VCaP (cell line): ENCODE data around the gene CYP2B6.

Source experiments
- H3K27ac ChIP-seq: fragments of 450-650 bp; 2 replicates; pipeline ENCODE4 v1.5.1; 2017
- TF ChIP-seq, protein P1 (sequence below): fragments of 450-650 bp; conservative IDR thresholded peaks from 2 replicates; pipeline ENCODE4 v1.5.1; 2017; ENCODE audit warnings: mild to moderate bottlenecking, moderate library complexity

CYP2B6 gene

DNA sequence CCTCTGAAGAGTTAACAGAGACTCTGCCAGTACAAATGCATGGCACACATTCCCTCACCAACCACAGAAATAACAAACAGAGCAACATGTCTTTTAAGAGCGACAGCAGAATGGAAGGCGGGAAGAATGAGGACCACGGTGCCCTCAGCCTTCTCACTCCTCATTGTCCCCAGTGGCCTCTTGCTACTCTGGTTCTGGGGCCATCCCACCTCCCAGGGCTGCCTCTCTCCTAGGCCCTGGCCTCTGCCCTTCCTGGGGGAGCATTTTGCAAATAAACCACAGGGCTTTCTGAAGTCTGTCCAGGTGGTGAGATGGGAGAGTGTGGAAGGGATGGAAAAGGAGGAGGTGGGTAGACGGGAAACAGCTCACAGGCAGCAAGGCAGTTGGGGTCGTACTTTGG, 28.3 kb downstream of the CYP2B6 start:
- no peak overlapping the region for H3K27ac ChIP-seq
- TF ChIP-seq, protein P1, sequence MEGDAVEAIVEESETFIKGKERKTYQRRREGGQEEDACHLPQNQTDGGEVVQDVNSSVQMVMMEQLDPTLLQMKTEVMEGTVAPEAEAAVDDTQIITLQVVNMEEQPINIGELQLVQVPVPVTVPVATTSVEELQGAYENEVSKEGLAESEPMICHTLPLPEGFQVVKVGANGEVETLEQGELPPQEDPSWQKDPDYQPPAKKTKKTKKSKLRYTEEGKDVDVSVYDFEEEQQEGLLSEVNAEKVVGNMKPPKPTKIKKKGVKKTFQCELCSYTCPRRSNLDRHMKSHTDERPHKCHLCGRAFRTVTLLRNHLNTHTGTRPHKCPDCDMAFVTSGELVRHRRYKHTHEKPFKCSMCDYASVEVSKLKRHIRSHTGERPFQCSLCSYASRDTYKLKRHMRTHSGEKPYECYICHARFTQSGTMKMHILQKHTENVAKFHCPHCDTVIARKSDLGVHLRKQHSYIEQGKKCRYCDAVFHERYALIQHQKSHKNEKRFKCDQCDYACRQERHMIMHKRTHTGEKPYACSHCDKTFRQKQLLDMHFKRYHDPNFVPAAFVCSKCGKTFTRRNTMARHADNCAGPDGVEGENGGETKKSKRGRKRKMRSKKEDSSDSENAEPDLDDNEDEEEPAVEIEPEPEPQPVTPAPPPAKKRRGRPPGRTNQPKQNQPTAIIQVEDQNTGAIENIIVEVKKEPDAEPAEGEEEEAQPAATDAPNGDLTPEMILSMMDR, result no peak

DNA sequence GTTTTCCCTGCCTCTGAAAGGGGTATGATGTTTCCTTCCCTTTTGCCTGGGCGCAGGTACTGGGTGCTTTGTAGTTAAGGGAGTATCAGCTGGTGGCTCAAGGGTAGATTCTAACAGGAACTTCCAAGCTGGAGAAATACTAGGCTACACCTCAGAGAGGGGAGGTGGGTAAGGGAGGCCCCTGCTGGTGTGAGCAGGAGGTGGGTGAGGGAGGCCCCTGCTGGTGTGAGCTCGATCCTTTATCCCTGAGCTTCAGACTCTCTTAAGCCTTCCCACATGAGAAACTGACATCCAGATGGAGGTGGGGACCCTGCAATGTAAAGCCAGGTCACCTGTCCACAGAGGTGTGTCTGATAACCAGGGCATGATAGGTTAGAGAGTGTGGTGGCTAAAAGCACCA, 32.1 kb downstream of the CYP2B6 start:
- TF ChIP-seq, protein P1, result no peak
- H3K27ac ChIP-seq, result no peak overlapping the region

DNA sequence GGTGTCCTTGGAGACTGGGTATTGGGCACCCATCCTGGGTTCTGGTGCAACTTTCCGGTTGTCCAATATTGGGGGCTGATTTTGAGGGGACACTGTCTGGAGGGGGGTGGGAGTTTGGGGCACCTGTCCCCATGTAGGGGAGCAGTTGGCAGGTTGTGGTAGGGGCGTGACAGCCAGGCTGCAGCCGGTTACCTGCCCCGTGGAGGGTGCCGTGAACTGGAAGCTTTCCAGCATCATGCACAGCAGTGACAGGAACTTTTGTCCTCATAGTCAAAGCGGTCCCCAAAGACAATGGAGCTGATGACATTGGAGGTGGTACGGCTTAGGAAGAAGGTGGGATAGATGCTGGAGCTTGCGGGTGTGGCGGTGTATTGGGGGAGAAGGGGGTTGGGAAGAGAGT, 34.3 kb downstream of the CYP2B6 start:
- no peak overlapping the region for H3K27ac ChIP-seq
- TF ChIP-seq, protein P1, result no peak

DNA sequence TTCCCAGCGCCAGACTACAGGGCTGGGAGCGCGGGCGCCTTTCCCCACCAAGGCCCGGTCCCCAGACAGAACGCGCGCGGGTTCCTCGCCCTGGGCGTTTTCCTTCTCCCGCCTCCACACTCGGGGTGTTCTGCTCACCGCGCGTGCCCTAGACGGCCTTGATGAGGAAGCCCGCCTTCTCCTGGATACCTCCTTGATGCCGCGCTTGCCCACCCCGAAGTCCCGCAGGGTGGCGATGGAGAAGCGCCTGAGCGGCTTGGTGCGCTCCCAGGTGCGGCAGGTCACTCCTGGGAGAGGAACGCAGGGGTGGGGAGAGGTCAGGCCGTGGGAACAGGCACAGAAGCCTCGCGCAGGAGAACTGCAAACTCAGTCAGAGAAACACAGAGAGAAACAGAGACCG, 34.8 kb downstream of the CYP2B6 start:
- no peak overlapping the region for H3K27ac ChIP-seq
- TF ChIP-seq, protein P1, result no peak

DNA sequence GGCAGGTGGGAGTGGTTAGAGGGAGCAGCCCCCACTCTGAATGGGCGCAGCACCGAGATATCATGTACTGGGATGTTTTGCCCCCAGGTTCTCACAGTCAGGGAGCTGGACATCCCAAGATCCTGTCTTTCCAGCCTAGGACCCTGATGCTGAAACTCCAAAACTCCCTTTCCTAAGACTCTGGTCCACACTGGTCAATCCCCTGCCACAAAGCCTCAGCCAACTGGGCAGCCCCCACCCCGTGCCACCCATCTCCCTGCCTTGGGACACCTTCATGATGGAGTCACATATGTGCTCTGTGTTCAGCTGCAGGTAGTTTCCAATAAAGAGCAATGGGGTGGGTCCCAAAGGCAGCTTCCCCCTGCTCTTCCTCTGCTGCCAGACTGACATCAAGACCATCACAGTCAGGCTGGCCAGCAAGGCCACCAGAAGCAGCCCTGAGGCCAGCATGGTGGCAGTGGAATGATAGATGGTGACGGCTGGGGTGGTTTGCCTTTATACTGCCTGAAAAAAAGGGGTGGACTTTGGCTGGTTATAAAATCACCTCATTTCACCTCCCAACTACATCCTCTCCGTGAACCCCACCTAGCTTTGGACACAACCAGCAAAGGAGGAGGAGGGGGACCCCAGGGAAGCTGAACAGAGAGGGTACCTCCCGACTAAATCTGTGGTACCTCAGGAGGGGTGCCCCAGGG, 36.3 kb downstream of the CYP2B6 start:
- no peak overlapping the region for H3K27ac ChIP-seq
- TF ChIP-seq, protein P1, result no peak

DNA sequence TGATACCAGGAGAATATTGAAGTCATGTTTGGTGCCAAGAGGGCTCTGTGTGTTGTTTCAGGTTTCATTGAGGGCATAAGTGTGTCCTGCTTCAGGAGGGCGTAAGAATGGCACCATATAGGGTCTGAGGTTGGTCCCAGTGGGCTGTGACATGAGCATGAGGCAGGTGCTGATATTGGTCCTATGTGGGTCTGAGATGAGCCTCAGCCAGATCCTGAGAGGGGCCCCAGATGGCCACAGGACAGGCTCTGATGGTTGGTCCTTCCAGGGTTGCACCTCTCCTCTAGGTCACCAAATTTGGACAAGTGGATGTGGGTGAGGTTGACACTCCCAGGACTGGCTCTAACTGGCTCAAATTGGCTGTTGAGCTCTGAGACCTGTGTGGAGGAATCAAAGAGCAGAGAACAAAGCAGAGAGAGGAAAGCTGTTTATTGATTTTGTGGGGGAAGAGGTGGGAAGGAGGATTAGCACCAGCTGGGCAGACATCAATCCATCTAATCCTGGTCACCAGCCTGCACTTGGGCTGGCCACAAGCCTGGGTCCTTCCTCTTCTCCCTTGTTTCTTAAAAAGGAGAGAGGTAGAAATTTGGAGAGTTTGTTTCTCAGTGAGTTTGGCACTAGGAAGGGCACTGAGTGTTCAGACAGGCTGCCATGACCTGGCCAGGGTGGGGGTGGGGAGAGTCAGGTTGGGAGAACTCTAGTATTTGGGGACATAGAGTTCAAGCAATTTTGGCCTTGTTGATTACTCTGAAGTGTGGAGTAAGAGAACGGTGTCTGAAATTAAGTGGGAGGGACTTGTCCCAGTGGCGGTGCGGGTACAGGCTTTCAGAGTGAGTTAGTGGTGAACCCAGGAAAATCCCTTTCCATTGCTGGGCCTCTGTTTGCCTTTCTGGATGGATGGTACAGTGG, 38.7 kb downstream of the CYP2B6 start:
- no peak overlapping the region for H3K27ac ChIP-seq
- TF ChIP-seq, protein P1, result no peak

DNA sequence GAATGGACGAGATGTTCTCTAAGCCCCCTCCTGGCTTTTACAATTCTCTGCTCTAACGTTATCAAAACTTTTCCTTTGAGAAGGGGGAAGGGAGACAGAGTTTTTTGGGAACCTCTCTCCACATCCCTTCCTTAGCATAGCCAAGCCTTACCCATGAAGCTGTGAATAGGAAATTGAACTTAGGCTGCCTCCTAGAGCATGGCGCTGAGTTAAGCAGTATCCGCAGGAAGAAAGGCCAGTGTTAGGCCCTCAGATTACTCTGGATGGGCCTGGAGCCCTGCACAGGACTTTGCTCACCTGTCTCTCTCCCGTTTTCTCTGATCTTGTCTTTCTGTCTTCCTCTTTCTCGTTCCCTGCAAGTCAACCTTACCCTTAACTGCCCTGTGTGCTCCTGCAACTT, 39.6 kb downstream of the CYP2B6 start:
- H3K27ac ChIP-seq, result no peak overlapping the region
- TF ChIP-seq, protein P1, result no peak
